Activated naive CD4-positive, alpha-beta T cell treated with Interleukin-2 at 50 U/mL for 16 hours (primary cell): ENCODE data around the gene RCOR1.
"Not testable (repeated sequence)": the region's sequence is repeated elsewhere in the genome, so short reads cannot be mapped to it uniquely, and the experiment has no call there.

Experiments used
- DNase-seq: peaks from one replicate; pipeline ENCODE4 v3.0.0-alpha.2; 2020

Gene RCOR1

GRCh38 chr14:102591944-102592762 lies at the start of gene RCOR1:
TSS of gene RCOR1 (plus strand) at chr14:102592649. CDS start at chr14:102592887, 238 bp downstream.
- DNase-seq, result peak; percentile 98

GRCh38 chr14:102544046-102544746 lies 48.3 kb upstream of the RCOR1 start:
- DNase-seq, result no peak

- peak; percentile 45 for DNase-seq
Measured at GRCh38 chr14:102544747-102545460, 47.5 kb upstream of the RCOR1 start.

GRCh38 chr14:102545461-102546265 lies 46.8 kb upstream of the RCOR1 start:
- DNase-seq, result no peak

- no peak for DNase-seq
Measured at GRCh38 chr14:102548616-102549240, 43.7 kb upstream of the RCOR1 start.

- not testable (repeated sequence) for DNase-seq
Measured at GRCh38 chr14:102550927-102551401, 41.5 kb upstream of the RCOR1 start.

- DNase-seq, result peak; percentile 46
Measured at GRCh38 chr14:102551995-102552705, 40.3 kb upstream of the RCOR1 start.

GRCh38 chr14:102554821-102555819 lies 37.3 kb upstream of the RCOR1 start:
- peak; percentile 66 for DNase-seq

GRCh38 chr14:102556098-102556677 lies 36.3 kb upstream of the RCOR1 start:
- DNase-seq, result no peak

- no peak for DNase-seq
Measured at GRCh38 chr14:102557434-102558226, 34.8 kb upstream of the RCOR1 start.

GRCh38 chr14:102558556-102558955 lies 33.9 kb upstream of the RCOR1 start:
- DNase-seq, result no peak

- no peak for DNase-seq
Measured at GRCh38 chr14:102560458-102561261, 31.8 kb upstream of the RCOR1 start.

GRCh38 chr14:102565331-102565887 lies 27.0 kb upstream of the RCOR1 start:
- DNase-seq, result no peak

GRCh38 chr14:102565959-102566358 lies 26.5 kb upstream of the RCOR1 start:
- no peak for DNase-seq

GRCh38 chr14:102568115-102568614 lies 24.3 kb upstream of the RCOR1 start:
- peak; percentile 51 for DNase-seq

- DNase-seq, result no peak
Measured at GRCh38 chr14:102570334-102570995, 22.0 kb upstream of the RCOR1 start.

- no peak for DNase-seq
Measured at GRCh38 chr14:102571043-102571442, 21.4 kb upstream of the RCOR1 start.
